NT2/D1 (cell line): ENCODE results near the gene IFT172.

ENCODE experiments used
- SUZ12 ChIP-seq: IDR thresholded peaks from 2 replicates; pipeline ENCODE4 v1.6.1; 2011; ENCODE audit not compliant: insufficient read length, insufficient read depth; ENCODE audit errors: extremely low read depth
- YY1 ChIP-seq: IDR thresholded peaks from 2 replicates; pipeline ENCODE4 v1.6.1; 2011; ENCODE audit not compliant: insufficient read length, insufficient read depth
- ZNF274 ChIP-seq: IDR thresholded peaks from 2 replicates; pipeline ENCODE4 v1.6.1; 2011; ENCODE audit warnings: mild to moderate bottlenecking, low read depth, low read length

- no peak for TF ChIP-seq YY1
- TF ChIP-seq ZNF274, result no peak
- TF ChIP-seq SUZ12, result no peak
These were observed 67.8 kb downstream of the IFT172 start for GRCh38 chr2:27421660-27422250.
